ENCODE results near the gene PEMT. TPM values are rescaled to one million over a fixed set of nuclear protein-coding genes. Genes with fewer than 3 reads are reported as not detected.

Gene PEMT
- total RNA-seq, 2 donors from 2014 or later, result 15.7 to 22.1 TPM

- Histone ChIP-seq H3K4me1 (ENCODE audit: control insufficient read depth in 1 of 2, low read depth in 2 of 2) (peaks cover 21 to 31% of the 10 kb centered on the region in 2 donors), H3K27ac (no peak overlapping the region), H3K9me3 (no peaks in the 10 kb centered on the region), H3K27me3 (replicated peaks; ENCODE audit: insufficient read depth) (no peaks in the 10 kb centered on the region), H3K36me3 (no peaks in the 10 kb centered on the region), H3K4me3 (no peak overlapping the region)
- peak; percentile 36 for TF ChIP-seq CTCF (IDR thresholded peaks at IDR 0.05)
- DNase-seq (ENCODE audit: low spot score) (no peak), ATAC-seq (ENCODE audit: insufficient number of reproducible peaks, low FRiP score, low read depth) (no peak)
These were observed 21.2 kb downstream of the PEMT start for GRCh38 chr17:17570140-17570797.

- H3K4me3 ChIP-seq, result no peak overlapping the region
- TF ChIP-seq CTCF (IDR thresholded peaks at IDR 0.05), result no peak
- DNase-seq (ENCODE audit: low spot score), result no peak
- H3K27me3 ChIP-seq (replicated peaks; ENCODE audit: insufficient read depth), result no peaks in the 10 kb centered on the region
- H3K9me3 ChIP-seq, result no peaks in the 10 kb centered on the region
- no peaks in the 10 kb centered on the region for H3K36me3 ChIP-seq
- peaks cover 21 to 34% of the 10 kb centered on the region in 2 donors for H3K4me1 ChIP-seq (ENCODE audit: control insufficient read depth in 1 of 2, low read depth in 2 of 2)
- H3K27ac ChIP-seq, result no peak overlapping the region
- ATAC-seq (ENCODE audit: insufficient number of reproducible peaks, low FRiP score, low read depth), result no peak
These were observed 21.8 kb downstream of the PEMT start for GRCh38 chr17:17569691-17570090.

GRCh38 chr17:17568772-17569195 lies 22.7 kb downstream of the PEMT start:
- no peak overlapping the region for H3K27ac ChIP-seq
- H3K27me3 ChIP-seq (replicated peaks; ENCODE audit: insufficient read depth), result no peaks in the 10 kb centered on the region
- H3K4me1 ChIP-seq (ENCODE audit: control insufficient read depth in 1 of 2, low read depth in 2 of 2), result peaks cover 21 to 34% of the 10 kb centered on the region in 2 donors
- TF ChIP-seq CTCF (IDR thresholded peaks at IDR 0.05), result peak; percentile 70
- ATAC-seq (ENCODE audit: insufficient number of reproducible peaks, low FRiP score, low read depth), result no peak
- no peaks in the 10 kb centered on the region for H3K9me3 ChIP-seq
- no peak overlapping the region for H3K4me3 ChIP-seq
- no peaks in the 10 kb centered on the region for H3K36me3 ChIP-seq
- DNase-seq (ENCODE audit: low spot score), result no peak

- Histone ChIP-seq H3K27ac (peak overlapping the region; percentile 23 to 73), H3K27me3 (replicated peaks; ENCODE audit: insufficient read depth) (no peaks in the 10 kb centered on the region), H3K9me3 (no peaks in the 10 kb centered on the region), H3K36me3 (no peaks in the 10 kb centered on the region), H3K4me3 (no peak overlapping the region), H3K4me1 (ENCODE audit: control insufficient read depth in 1 of 2, low read depth in 2 of 2) (peaks cover 21 to 34% of the 10 kb centered on the region in 2 donors)
- DNase-seq (ENCODE audit: low spot score) (peak; percentile 37), ATAC-seq (ENCODE audit: insufficient number of reproducible peaks, low FRiP score, low read depth) (peak; percentile 37)
- no peak for TF ChIP-seq CTCF (IDR thresholded peaks at IDR 0.05)
These were observed 23.9 kb downstream of the PEMT start for GRCh38 chr17:17567631-17568030.

- Histone ChIP-seq H3K4me3 (no peak overlapping the region), H3K4me1 (ENCODE audit: control insufficient read depth in 1 of 2, low read depth in 2 of 2) (peaks cover 21 to 40% of the 10 kb centered on the region in 2 donors), H3K27ac (peak overlapping the region; percentile 23 to 73), H3K9me3 (no peaks in the 10 kb centered on the region), H3K27me3 (replicated peaks; ENCODE audit: insufficient read depth) (no peaks in the 10 kb centered on the region), H3K36me3 (no peaks in the 10 kb centered on the region)
- ATAC-seq (ENCODE audit: insufficient number of reproducible peaks, low FRiP score, low read depth) (no peak), DNase-seq (ENCODE audit: low spot score) (no peak)
- no peak for TF ChIP-seq CTCF (IDR thresholded peaks at IDR 0.05)
These were observed 24.5 kb downstream of the PEMT start for GRCh38 chr17:17566896-17567513.
